Measurements from ENCODE around the gene HDAC9. TPM values are rescaled to one million over a fixed set of nuclear protein-coding genes. Genes with fewer than 3 reads are reported as not detected.

Gene HDAC9
- total RNA-seq, 2 experiments from 2014 or later, result 0.14 to 0.72 TPM

DNA sequence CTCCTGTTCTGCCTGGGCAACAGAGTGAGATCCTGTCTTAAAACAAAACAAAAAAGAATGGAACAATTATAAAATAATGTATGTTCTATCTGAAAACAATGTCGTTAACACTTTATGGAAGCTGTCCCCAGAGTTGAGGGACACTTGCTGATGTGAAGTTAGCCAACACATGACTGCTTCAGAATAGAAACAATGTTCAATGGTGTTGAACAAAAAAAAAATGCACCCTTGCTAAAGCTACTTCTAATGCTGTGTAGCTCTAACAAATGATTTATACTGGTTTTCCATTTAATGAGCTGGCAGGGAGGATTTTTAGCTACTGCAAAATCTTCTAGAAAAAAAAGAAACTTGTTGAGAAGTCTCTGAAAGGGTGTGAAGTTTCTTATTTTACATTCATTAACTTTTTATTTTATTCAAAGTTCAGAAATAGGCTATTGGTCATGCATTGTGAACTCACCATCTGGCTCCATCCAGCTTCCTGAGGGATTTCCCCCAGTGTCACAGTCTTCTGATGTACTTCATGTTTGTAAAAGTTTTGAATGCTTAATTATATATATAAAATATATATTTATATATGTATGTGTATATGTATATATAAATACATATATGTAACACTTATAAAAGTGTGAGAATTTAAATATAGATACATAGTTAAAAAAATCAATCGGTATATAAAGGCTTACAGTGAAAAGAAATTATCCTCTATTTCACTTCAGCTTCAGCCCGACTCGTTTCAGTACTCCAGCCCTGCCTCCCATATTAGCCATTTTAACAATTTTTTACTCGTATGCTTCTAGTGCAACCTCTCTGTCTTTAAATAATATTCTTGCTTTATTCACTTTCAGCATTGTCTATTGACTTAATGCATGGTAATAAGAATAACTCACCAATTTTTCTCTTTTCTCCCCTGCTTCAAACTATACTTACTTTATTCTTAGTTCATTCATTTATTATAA lies 35.0 kb downstream of the HDAC9 start:
- DNase-seq, result no peak
- Mint-ChIP-seq H3K9me3 (no peaks in the 10 kb centered on the region), H3K4me1 (no peaks in the 10 kb centered on the region), H3K4me3 (no peak overlapping the region), H3K27ac (no peak overlapping the region), H3K27me3 (no peaks in the 10 kb centered on the region), H3K36me3 (no peaks in the 10 kb centered on the region)

DNA sequence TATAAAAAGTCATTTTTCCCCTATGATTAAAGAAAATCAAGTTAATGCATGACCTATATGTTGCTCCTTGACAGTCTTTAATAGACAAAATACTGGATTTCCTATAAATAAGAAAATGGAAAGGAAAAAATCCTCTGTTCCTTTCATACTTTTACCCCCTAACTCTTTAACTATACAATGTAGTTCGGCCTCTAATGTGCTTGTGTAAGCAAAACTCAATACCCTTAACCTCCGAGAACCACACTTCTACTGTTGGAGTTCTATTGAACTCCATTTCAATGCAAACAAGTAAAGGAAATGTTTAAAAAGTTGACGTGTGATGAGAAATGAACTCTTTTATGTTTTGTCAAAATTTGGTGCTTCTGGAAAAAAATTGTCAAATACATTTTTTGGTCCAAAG lies 36.0 kb downstream of the HDAC9 start:
- Mint-ChIP-seq H3K27ac (no peak overlapping the region), H3K9me3 (no peaks in the 10 kb centered on the region), H3K36me3 (no peaks in the 10 kb centered on the region), H3K4me3 (no peak overlapping the region), H3K27me3 (no peaks in the 10 kb centered on the region), H3K4me1 (no peaks in the 10 kb centered on the region)
- DNase-seq, result no peak

DNA sequence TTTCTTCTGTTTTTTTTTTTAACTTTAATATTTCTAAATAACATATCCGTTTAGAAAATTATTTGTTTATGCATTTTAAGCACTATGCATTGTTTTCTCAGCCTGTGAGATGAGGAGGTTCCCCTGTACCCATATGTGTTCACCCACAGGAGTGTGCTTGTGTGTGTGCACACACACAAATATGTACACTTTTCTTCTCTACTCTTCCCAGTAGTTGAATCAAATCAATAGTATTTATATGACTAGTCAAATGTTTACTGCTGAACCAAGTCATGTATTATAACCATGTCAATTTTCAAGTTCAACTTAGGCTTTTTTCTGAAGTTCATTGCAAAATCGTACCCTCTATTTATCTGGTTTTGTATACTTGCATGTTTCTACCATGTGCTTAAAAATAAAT lies 37.3 kb downstream of the HDAC9 start:
- Mint-ChIP-seq H3K9me3 (no peaks in the 10 kb centered on the region), H3K4me1 (peaks cover under 1% of the 10 kb centered on the region), H3K27me3 (no peaks in the 10 kb centered on the region), H3K27ac (no peak overlapping the region), H3K4me3 (no peak overlapping the region), H3K36me3 (no peaks in the 10 kb centered on the region)
- DNase-seq, result no peak

DNA sequence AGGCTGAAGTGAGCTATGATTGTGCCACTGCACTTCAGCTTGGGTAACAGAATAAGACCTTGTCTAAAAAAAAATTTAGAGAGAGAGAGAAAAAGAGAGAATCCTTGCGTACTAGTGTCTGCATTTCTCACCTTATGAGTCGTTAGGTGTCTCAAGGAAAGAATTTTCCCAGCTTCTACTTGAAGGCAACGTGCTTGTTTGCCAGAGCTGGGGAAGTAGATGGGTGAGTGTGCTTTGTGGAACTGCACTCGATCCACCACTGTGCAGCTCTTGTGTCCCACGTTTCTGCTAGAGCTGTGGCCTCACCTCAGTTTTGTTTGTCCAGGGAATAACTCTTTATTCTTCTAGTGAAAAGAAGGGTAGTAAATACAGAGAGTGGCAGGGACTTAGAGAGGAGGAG lies 38.9 kb downstream of the HDAC9 start:
- DNase-seq, result no peak
- Mint-ChIP-seq H3K4me3 (no peak overlapping the region), H3K4me1 (peaks cover 9% of the 10 kb centered on the region), H3K27ac (no peak overlapping the region), H3K36me3 (no peaks in the 10 kb centered on the region), H3K27me3 (no peaks in the 10 kb centered on the region), H3K9me3 (peaks cover 2% of the 10 kb centered on the region)

DNA sequence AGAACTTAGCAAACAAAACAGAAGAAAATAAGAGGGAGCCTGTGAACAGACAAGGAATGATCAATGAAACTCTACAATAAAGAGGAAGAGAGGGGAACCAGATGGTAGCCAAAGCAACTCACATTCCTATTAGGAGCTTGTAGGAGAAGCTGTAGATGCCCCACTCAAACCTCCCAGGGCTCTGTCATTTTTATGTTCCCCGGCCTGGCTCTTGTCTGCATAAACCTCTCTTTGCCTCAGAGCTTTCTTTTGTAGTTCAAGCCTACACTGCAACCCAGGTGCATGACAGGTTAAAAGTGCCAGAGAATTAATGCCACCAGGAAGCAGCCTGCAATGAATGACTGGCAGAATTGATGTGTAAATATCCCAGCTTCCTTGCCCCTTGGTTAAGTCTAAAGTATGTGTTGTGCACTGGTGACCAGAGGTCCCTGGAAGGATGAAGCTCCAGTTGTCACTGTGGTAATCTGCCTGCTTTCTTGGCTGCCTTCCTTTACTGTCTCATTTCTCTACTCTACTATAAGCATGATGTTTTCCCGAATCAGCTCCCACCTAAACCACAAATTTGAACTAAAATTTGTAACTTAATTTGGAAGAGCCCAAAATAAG lies 40.4 kb downstream of the HDAC9 start:
- no peak overlapping the region for H3K27ac Mint-ChIP-seq
- H3K36me3 Mint-ChIP-seq, result no peaks in the 10 kb centered on the region
- peaks cover 2% of the 10 kb centered on the region for H3K9me3 Mint-ChIP-seq
- H3K4me1 Mint-ChIP-seq, result peaks cover 9% of the 10 kb centered on the region
- DNase-seq, result no peak
- no peak overlapping the region for H3K4me3 Mint-ChIP-seq
- no peaks in the 10 kb centered on the region for H3K27me3 Mint-ChIP-seq

DNA sequence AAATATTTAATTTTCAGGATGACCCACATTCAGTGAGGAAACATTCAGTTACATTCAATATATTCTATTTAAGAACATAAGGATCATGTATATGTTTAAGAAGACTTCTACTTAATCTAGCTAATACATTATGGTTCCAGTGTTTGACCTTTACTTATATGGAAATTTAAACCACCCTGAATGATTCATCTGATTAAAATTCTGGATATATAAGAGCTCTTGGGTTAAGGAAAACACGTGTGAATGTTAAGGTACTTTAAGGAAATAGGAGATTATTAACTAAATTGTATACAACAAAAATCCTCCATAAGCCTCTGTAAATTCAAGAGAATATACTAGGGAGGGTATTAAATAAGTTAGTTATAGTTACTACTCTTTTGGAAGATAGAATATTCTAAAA lies 40.9 kb downstream of the HDAC9 start:
- no peaks in the 10 kb centered on the region for H3K27me3 Mint-ChIP-seq
- no peaks in the 10 kb centered on the region for H3K36me3 Mint-ChIP-seq
- no peak overlapping the region for H3K4me3 Mint-ChIP-seq
- DNase-seq, result no peak
- no peak overlapping the region for H3K27ac Mint-ChIP-seq
- peaks cover 9% of the 10 kb centered on the region for H3K4me1 Mint-ChIP-seq
- peaks cover 2% of the 10 kb centered on the region for H3K9me3 Mint-ChIP-seq

DNA sequence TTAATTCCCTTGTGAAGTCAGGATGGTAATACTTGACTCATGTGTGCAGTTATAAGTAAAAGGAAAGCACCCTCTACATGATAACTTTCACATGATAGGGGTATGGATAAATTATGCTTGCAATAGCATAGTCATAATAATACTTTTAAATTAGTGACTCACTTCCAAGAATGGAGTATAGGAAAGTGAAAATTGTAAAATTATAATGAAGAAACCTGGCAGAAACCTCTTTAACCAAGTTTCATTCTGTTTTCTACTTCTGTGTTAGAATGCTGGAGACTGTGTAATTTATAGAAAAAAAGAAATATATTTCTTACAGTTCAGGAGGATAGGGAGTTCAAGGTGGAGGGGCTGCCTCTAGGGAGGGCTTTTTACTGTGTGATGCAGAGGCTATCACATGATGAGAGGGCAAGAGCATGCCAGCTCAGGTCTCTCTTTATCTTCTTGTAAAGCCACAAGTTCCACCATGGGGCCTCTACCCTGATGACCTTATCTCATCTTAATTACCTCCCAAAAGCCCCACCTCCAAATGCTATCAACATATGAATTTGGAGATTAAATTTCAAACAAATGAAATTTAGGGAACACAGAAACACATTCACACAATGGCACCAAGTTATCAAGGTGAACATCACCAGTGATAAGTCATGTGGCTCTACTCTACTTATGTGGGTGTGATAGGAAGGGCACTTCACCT lies 43.2 kb downstream of the HDAC9 start:
- peak; percentile 2 for DNase-seq

DNA sequence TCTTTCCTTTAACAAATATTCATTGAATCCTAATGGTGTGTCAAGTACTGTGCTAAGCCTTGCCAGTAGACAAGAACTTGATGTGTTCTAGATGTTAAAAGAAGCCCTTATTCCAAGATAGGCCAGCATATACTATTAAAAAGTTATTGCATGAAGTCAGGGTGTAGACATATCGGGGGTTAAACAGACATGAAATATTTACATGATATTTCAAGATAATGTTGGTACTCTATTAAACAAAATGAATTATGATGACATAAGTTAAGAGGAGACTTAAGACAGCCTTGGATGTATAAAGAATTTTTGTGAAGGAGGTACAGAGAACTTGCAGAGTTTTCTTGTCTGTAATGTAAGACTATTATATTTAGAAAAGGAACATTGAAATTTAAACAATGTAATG lies 44.8 kb downstream of the HDAC9 start:
- Mint-ChIP-seq H3K9me3 (peaks cover 2% of the 10 kb centered on the region), H3K36me3 (no peaks in the 10 kb centered on the region), H3K27ac (no peak overlapping the region), H3K4me1 (peaks cover 9% of the 10 kb centered on the region), H3K4me3 (no peak overlapping the region), H3K27me3 (no peaks in the 10 kb centered on the region)
- no peak for DNase-seq

More for the DNA sequence above, 43.2 kb downstream of the HDAC9 start:
- H3K27ac Mint-ChIP-seq, result peak overlapping the region; percentile 78
- peaks cover 9% of the 10 kb centered on the region for H3K4me1 Mint-ChIP-seq
- H3K36me3 Mint-ChIP-seq, result no peaks in the 10 kb centered on the region
- no peaks in the 10 kb centered on the region for H3K27me3 Mint-ChIP-seq
- H3K9me3 Mint-ChIP-seq, result peaks cover 2% of the 10 kb centered on the region
- H3K4me3 Mint-ChIP-seq, result no peak overlapping the region

DNA sequence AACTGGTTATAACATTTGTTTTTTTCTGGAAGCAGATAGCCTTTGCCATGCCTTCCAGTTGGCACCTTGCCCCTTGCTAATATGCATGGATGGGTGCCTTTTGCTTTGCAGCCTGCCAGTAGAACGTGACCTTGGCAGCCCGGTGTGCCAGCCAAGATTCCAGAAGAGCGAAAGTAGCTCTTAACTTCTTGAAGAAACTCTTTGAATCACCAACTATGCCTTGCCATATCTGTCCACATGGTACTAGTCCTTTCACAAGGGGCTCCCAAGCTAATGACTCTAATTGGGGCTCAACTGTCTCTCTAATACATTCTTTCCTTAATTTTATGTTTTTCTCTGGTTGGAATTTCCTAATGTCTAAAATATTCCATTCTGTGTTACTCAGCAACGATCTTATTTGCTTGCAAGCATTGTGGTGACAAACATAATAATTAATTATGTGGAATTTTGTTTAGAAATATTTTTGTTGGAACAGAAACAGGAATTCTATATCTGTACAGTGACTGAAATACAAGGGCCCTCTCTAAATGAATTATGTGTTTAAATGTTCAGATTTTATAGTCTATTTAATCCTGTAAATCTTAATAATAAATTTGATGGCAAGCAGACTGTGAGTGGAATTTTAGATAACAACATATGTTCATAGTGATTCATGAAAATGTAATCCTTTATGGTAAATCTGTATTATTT lies 45.8 kb downstream of the HDAC9 start:
- H3K27me3 Mint-ChIP-seq, result no peaks in the 10 kb centered on the region
- peaks cover 9% of the 10 kb centered on the region for H3K4me1 Mint-ChIP-seq

DNA sequence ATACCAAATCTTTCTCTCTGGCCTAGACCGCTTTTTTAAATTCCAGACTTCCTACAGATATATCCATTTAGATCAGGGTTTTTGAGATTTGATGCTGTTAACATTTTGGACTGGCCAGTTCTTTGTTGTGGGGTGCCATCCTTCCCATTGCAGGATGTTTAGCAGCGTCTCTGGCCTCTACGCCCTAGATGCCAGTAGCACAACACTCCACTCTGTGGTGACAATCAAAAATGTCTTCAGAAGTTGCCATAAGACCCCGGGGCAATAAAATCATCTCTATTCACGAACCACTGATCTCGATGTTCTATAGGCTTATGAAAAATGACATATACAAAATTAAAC lies 46.3 kb downstream of the HDAC9 start:
- Mint-ChIP-seq H3K4me3 (no peak overlapping the region), H3K36me3 (no peaks in the 10 kb centered on the region), H3K27ac (no peak overlapping the region), H3K27me3 (no peaks in the 10 kb centered on the region), H3K9me3 (peaks cover 2% of the 10 kb centered on the region), H3K4me1 (peaks cover 9% of the 10 kb centered on the region)
- no peak for DNase-seq

More for the DNA sequence above, 45.8 kb downstream of the HDAC9 start:
- no peak for DNase-seq
- no peak overlapping the region for H3K4me3 Mint-ChIP-seq
- no peaks in the 10 kb centered on the region for H3K36me3 Mint-ChIP-seq
- H3K27ac Mint-ChIP-seq, result no peak overlapping the region
- peaks cover 2% of the 10 kb centered on the region for H3K9me3 Mint-ChIP-seq

DNA sequence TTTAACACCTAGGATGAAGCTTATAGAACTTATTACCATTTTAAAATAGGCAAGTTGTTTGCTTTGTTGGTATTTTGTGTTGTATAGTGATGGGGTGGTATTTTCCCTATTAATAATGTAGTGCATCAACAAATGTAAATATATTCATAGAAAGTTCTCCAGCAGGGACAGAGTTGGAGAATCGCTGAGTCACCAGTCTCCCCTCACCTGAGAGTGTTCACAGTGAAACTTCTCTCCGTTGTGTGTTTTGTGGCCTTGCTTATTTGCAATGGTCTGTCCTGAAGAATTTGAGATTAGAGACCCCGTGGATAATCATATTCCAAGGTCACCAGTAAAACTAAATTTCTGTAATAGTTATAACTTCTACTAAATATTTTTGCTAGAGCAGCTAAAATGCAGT lies 51.0 kb downstream of the HDAC9 start:
- Mint-ChIP-seq H3K36me3 (no peaks in the 10 kb centered on the region), H3K4me3 (no peak overlapping the region), H3K27ac (no peak overlapping the region), H3K4me1 (no peaks in the 10 kb centered on the region), H3K27me3 (no peaks in the 10 kb centered on the region), H3K9me3 (no peaks in the 10 kb centered on the region)
- DNase-seq, result no peak

DNA sequence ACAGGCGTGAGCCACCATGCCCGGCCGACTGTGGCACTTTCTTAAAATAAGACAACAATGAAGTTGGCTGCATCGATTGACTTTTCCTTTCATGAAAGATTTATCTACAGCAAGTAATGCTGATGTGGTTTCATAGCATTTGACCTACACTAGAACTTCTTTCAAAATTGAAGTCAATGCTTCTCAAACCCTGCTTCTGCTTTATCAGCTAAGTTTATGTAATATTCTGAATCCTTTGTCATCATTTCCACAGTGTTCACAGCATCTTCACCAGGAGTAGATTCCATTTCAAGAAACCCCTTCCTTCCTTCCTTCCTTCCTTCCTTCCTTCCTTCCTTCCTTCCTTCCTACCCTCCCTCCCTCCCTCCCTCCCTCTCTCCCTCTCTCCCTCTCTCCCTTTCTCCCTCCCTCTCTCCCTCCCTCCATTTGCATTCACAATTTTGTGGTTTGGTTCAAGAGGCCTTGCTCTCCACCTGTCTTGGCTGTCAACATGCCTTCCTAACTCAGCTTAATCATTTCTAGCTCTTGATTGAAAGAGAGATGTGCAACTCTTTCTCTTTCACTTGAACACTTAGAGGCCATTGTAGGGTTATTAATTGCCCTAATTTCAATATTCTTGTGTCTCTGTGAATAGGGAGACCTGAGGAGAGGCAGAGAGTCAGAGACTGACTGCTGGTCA lies 52.1 kb downstream of the HDAC9 start:
- no peak for DNase-seq
- Mint-ChIP-seq H3K36me3 (no peaks in the 10 kb centered on the region), H3K27ac (no peak overlapping the region), H3K27me3 (no peaks in the 10 kb centered on the region), H3K4me1 (no peaks in the 10 kb centered on the region), H3K4me3 (no peak overlapping the region), H3K9me3 (no peaks in the 10 kb centered on the region)

DNA sequence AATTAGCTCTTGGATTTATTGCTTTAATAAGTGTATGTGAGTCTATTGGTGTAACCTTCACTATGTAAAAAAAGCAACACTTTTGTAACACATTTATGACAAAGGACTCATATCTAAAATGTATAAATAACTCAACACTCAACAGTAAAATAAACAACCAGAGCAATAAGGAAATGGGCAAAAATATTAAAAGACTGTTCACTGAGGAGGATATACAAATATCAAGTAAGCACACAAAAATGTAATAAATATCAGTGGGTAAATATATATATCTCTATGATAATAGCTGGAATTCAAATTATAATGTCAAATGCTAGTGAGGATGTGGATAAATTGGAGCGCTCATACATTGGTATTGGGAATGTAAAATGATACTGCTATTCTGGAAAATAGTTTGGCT lies 53.0 kb downstream of the HDAC9 start:
- H3K9me3 Mint-ChIP-seq, result no peaks in the 10 kb centered on the region
- H3K4me1 Mint-ChIP-seq, result no peaks in the 10 kb centered on the region
- H3K27ac Mint-ChIP-seq, result no peak overlapping the region
- H3K36me3 Mint-ChIP-seq, result no peaks in the 10 kb centered on the region
- no peak overlapping the region for H3K4me3 Mint-ChIP-seq
- no peaks in the 10 kb centered on the region for H3K27me3 Mint-ChIP-seq
- DNase-seq, result no peak

DNA sequence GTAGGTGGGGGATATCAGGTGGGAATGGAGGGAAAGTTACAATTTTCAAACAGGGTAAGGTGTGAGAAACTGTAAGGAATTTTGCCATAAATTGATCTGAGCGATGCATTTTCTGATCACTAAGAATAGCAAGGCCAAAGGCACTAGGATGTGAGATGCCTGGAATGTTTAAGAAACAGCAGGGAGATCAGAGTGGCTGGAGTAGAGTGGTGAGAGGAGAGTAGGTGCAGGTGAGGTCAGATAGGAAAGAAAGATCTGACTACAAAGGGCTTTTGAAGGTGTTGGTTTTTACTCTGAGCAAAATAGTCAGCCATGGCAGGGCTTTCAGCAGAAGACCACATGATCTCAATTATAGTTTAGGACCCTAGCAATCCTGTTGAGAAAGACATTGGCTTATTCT lies 55.0 kb downstream of the HDAC9 start:
- Mint-ChIP-seq H3K27me3 (peaks cover 4% of the 10 kb centered on the region), H3K27ac (no peak overlapping the region), H3K4me3 (no peak overlapping the region), H3K36me3 (no peaks in the 10 kb centered on the region), H3K9me3 (no peaks in the 10 kb centered on the region), H3K4me1 (no peaks in the 10 kb centered on the region)
- no peak for DNase-seq
